Natural killer cell (primary cell): Measurements from ENCODE around the gene PSEN1. TPM values are rescaled to one million over a fixed set of nuclear protein-coding genes. Genes with fewer than 3 reads are reported as not detected.

Source experiments
- ATAC-seq, 3 donors: fragments of 150-1000 bp in 2 of 3; fragments of 200-7000 bp in 1 of 3; cut with Tn5 transposase; 1 replicate in 1 of 3; 2 replicates in 2 of 3; pipeline ENCODE4 v1.10.0; 2021; ENCODE audit warnings: mild to moderate bottlenecking in 2 of 3, moderate library complexity in 2 of 3
- DNase-seq, 2 donors: peaks; one replicate each; pipeline versions ENCODE4 v3.0.0 to v3.0.0-alpha.2; 2013 to 2021; ENCODE audit warnings: mixed read lengths in 1 of 2
- H3K27ac ChIP-seq: one replicate; pipeline ENCODE4 v1.5.1; 2013; ENCODE audit warnings: mild to moderate bottlenecking, low read length
- H3K27me3 ChIP-seq: one replicate; pipeline ENCODE4 v1.6.1; 2013; ENCODE audit warnings: low read length; ENCODE audit not compliant: control insufficient read depth, insufficient read depth
- H3K36me3 ChIP-seq: one replicate; pipeline ENCODE4 v1.6.1; 2013; ENCODE audit warnings: low read length; ENCODE audit not compliant: control insufficient read depth, insufficient read depth
- H3K4me1 ChIP-seq: one replicate; pipeline ENCODE4 v1.6.1; 2013; ENCODE audit warnings: low read length; ENCODE audit not compliant: control insufficient read depth, insufficient read depth
- H3K4me3 ChIP-seq: one replicate; pipeline ENCODE4 v1.5.1; 2013; ENCODE audit warnings: low read length
- H3K9me3 ChIP-seq: one replicate; pipeline ENCODE4 v1.6.1; 2013; ENCODE audit warnings: low read length; ENCODE audit not compliant: control insufficient read depth, insufficient read depth
- H3K27ac Mint-ChIP-seq, 2 donors: one replicate each; pipeline ENCODE4 v1.8.0; 2022; ENCODE audit warnings: mild to moderate bottlenecking in 2 of 2, mixed read lengths in 2 of 2, moderate library complexity in 1 of 2
- H3K27me3 Mint-ChIP-seq, 2 donors: one replicate each; pipeline ENCODE4 v1.8.0; 2022; ENCODE audit warnings: low read depth in 2 of 2, mixed read lengths in 2 of 2
- H3K36me3 Mint-ChIP-seq: one replicate; pipeline ENCODE4 v1.8.0; 2022; ENCODE audit warnings: mixed read lengths
- H3K4me1 Mint-ChIP-seq, 2 donors: one replicate each; pipeline ENCODE4 v1.8.0; 2022; ENCODE audit warnings: mixed read lengths in 2 of 2
- H3K4me3 Mint-ChIP-seq: one replicate; pipeline ENCODE4 v1.8.0; 2022; ENCODE audit warnings: mild to moderate bottlenecking, moderate library complexity, mixed read lengths
- H3K9me3 Mint-ChIP-seq, 2 donors: one replicate each; pipeline ENCODE4 v1.8.0; 2022; ENCODE audit warnings: mixed read lengths in 2 of 2
- CTCF ChIP-seq: fragments of 200-600 bp; IDR thresholded peaks from one replicate; pipeline ENCODE4 v1.8.0; 2022; ENCODE audit warnings: antibody characterized with exemption
- WGBS: methylation state at CpG from one replicate; pipeline ENCODE4 v1.1.7; 2013; ENCODE audit warnings: missing lambda C conversion rate; ENCODE audit not compliant: insufficient coverage; 5-methylcytosine and 5-hydroxymethylcytosine counted together
- intact Hi-C: fragments of 100-400 bp; cut with micrococcal nuclease; formaldehyde crosslinking; loops from one replicate; pipeline ENCODE4 v1.14.2; 2022
- total RNA-seq, 4 donors: library from RNA; stranded (reverse); fragments of 120-200 nt in 1 of 4; gene quantifications; one replicate each; pipeline versions ENCODE4 v1.2.3 to v1.2.4, GENCODE V29; 2013 to 2022

PSEN1 gene
- total RNA-seq, 3 donors from 2014 or later (not counting 1 experiment from before 2014, with no cell fraction given) = 47.1 to 62.6 (median 55.2) TPM

- H3K4me1 Mint-ChIP-seq = no peaks in the 10 kb centered on the region
- H3K9me3 ChIP-seq = no peaks in the 10 kb centered on the region
- no peak overlapping the region for H3K4me3 ChIP-seq
- intact Hi-C loops = no loop called here
- H3K27ac Mint-ChIP-seq = no peak overlapping the region
- no peak overlapping the region for H3K4me3 Mint-ChIP-seq
- H3K4me1 ChIP-seq = no peaks in the 10 kb centered on the region
- TF ChIP-seq CTCF = no peak
- DNase-seq = no peak
- no peaks in the 10 kb centered on the region for H3K9me3 Mint-ChIP-seq
- peaks cover 13% of the 10 kb centered on the region for H3K36me3 ChIP-seq
- H3K27me3 Mint-ChIP-seq = peaks cover 0 to 3% of the 10 kb centered on the region in 2 donors
- no peak overlapping the region for H3K27ac ChIP-seq
- no peaks in the 10 kb centered on the region for H3K36me3 Mint-ChIP-seq
- H3K27me3 ChIP-seq = no peaks in the 10 kb centered on the region
- ATAC-seq = no peak
- 90% methylated on average over 25 of the region's 25 CpGs for WGBS
Observed at GRCh38 chr14:73227812-73228781, 91.8 kb downstream of the PSEN1 start.

DNA sequence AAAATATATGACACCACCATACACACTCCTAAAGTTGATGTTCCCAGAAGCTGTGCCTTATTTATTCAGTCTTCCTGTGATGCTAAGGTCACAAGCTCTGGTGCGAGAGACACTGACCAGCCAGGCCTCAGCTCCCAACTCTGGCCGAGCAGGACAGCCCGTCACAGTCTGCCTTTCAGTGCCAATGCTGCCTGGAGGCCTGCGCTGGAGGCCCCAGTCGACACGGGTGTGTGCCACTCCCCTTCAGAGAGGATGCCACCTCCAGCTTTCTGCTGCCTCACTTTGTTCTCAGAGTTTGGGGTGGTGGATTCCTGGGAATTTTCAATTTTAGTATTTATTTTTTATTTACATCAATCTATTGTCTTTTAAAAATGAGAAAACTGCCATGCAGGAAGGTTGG is 93.7 kb downstream of the PSEN1 start:
- H3K27me3 ChIP-seq = peaks cover 4% of the 10 kb centered on the region
- H3K27me3 Mint-ChIP-seq = peaks cover 15 to 18% of the 10 kb centered on the region in 2 donors
- no peak for TF ChIP-seq CTCF
- H3K4me1 ChIP-seq = no peaks in the 10 kb centered on the region
- no peaks in the 10 kb centered on the region for H3K36me3 Mint-ChIP-seq
- no peak for ATAC-seq
- H3K4me1 Mint-ChIP-seq = no peaks in the 10 kb centered on the region
- intact Hi-C loops = no loop called here
- H3K4me3 ChIP-seq = no peak overlapping the region
- peaks cover 9% of the 10 kb centered on the region for H3K36me3 ChIP-seq
- H3K27ac ChIP-seq = no peak overlapping the region
- H3K27ac Mint-ChIP-seq = no peak overlapping the region
- H3K4me3 Mint-ChIP-seq = no peak overlapping the region
- DNase-seq = no peak
- no peaks in the 10 kb centered on the region for H3K9me3 ChIP-seq
- no peaks in the 10 kb centered on the region for H3K9me3 Mint-ChIP-seq
- 93% methylated on average over 6 of the region's 6 CpGs for WGBS

- Histone ChIP-seq H3K4me1 (peaks cover 4% of the 10 kb centered on the region), H3K27me3 (peaks cover 13% of the 10 kb centered on the region), H3K4me3 (no peak overlapping the region), H3K9me3 (no peaks in the 10 kb centered on the region), H3K27ac (no peak overlapping the region), H3K36me3 (peaks cover 9% of the 10 kb centered on the region)
- no peak for DNase-seq
- intact Hi-C loops = no loop called here
- TF ChIP-seq CTCF = no peak
- peak in 1 of 3 donors; percentile 37 for ATAC-seq
- Mint-ChIP-seq H3K27ac (no peak overlapping the region), H3K4me1 (peaks cover 5 to 6% of the 10 kb centered on the region in 2 donors), H3K9me3 (no peaks in the 10 kb centered on the region), H3K27me3 (peaks cover 35 to 40% of the 10 kb centered on the region in 2 donors), H3K36me3 (no peaks in the 10 kb centered on the region), H3K4me3 (no peak overlapping the region)
- WGBS = 75% methylated on average over 17 of the region's 19 CpGs
Observed at GRCh38 chr14:73231981-73232851, 95.9 kb downstream of the PSEN1 start.
